Measurements from ENCODE around the gene ACCS.

ACCS gene

DNA sequence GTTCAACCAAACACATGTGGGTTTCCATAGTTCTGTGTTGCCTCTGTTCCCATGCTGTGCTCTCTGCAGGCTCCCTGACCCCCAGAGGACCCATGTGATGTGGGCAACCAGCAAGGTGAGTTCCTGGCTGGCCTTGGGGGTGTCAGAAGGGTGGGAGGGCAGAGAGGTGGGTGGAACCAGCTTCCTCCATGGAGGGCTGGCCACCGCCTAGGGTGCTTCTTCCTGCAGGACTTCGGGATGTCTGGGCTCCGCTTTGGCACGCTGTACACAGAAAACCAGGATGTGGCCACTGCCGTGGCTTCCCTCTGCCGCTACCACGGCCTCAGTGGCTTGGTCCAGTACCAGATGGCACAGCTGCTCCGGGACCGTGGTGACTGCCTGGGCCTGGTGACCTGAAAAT lies 14.9 kb downstream of the ACCS start:
- Histone ChIP-seq H3K79me1 (replicated peaks; ENCODE audit: low read length, poor library complexity, severe bottlenecking) (no peaks in the 10 kb centered on the region), H3K4me2 (ENCODE audit: low read length, poor library complexity, severe bottlenecking) (no peak overlapping the region), H3K9me3 (ENCODE audit: control insufficient read depth, low read length) (no peaks in the 10 kb centered on the region), H4K8ac (ENCODE audit: low read length) (no peak overlapping the region), H3K23ac (ENCODE audit: low read length in 2 of 2) (no peak overlapping the region), H3K4me3 (ENCODE audit: insufficient read depth in 1 of 2, low read depth in 1 of 2, low read length in 2 of 2) (no peak overlapping the region), H3K27me3 (ENCODE audit: control insufficient read depth in 1 of 2, insufficient read depth in 1 of 2, low read length in 2 of 2) (peaks cover 0 to 7% of the 10 kb centered on the region in 2 experiments), H3K14ac (ENCODE audit: low read length in 2 of 2) (no peak overlapping the region), H2BK12ac (ENCODE audit: low read length in 2 of 2) (no peak overlapping the region), H3K36me3 (ENCODE audit: control insufficient read depth in 1 of 2, insufficient read depth in 2 of 2, low read depth in 1 of 2, low read length in 2 of 2) (peaks cover 3 to 76% of the 10 kb centered on the region in 2 experiments), H3K18ac (ENCODE audit: low read depth in 1 of 2, low read length in 2 of 2) (no peak overlapping the region), H2AFZ (ENCODE audit: low read depth, low read length) (no peak overlapping the region), H3K4me1 (ENCODE audit: control insufficient read depth, insufficient read depth, low read depth, low read length) (no peaks in the 10 kb centered on the region), H2AK5ac (ENCODE audit: low read length, severe bottlenecking) (no peak overlapping the region), H4K91ac (ENCODE audit: low read length) (no peak overlapping the region), H3K9ac (ENCODE audit: low read length) (no peak overlapping the region), H3K4ac (ENCODE audit: low read depth in 1 of 2, low read length in 2 of 2) (no peak overlapping the region), H2BK15ac (ENCODE audit: low read depth, poor library complexity, severe bottlenecking) (no peak overlapping the region), H2BK5ac (ENCODE audit: low read depth, low read length, poor library complexity, severe bottlenecking) (no peak overlapping the region), H3K27ac (ENCODE audit: low read length, poor library complexity, severe bottlenecking) (no peak overlapping the region), H2BK120ac (ENCODE audit: low read depth, low read length) (no peak overlapping the region)
- WGBS: 93% methylated on average over 9 of the region's 9 CpGs
- DNase-seq: no peak

DNA sequence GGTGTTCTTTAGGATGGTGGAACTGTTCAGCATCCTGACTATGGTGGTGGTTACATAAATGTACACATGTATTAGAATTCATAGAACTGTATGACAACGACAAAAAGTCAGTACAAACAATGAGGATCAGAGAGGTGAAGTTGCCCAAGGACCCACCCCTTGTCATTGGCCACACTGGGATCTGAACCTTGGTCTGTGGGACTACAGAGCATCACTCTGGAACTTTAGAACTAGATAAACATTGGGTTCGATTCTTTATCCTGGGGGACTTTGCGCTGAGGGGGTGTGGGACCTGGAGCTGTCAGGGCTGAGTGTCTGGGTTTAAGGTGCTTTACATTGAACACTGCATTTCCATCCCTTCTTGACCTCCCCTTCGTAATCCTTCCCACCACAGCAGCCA lies 16.6 kb downstream of the ACCS start:
- Histone ChIP-seq H3K79me1 (replicated peaks; ENCODE audit: low read length, poor library complexity, severe bottlenecking) (no peaks in the 10 kb centered on the region), H3K4ac (ENCODE audit: low read depth in 1 of 2, low read length in 2 of 2) (no peak overlapping the region), H3K36me3 (ENCODE audit: control insufficient read depth in 1 of 2, insufficient read depth in 2 of 2, low read depth in 1 of 2, low read length in 2 of 2) (peaks cover 3 to 62% of the 10 kb centered on the region in 2 experiments), H3K9me3 (ENCODE audit: control insufficient read depth, low read length) (no peaks in the 10 kb centered on the region), H3K27me3 (ENCODE audit: control insufficient read depth in 1 of 2, insufficient read depth in 1 of 2, low read length in 2 of 2) (peaks cover 0 to 7% of the 10 kb centered on the region in 2 experiments), H2BK5ac (ENCODE audit: low read depth, low read length, poor library complexity, severe bottlenecking) (no peak overlapping the region), H3K4me1 (ENCODE audit: control insufficient read depth, insufficient read depth, low read depth, low read length) (no peaks in the 10 kb centered on the region), H2BK15ac (ENCODE audit: low read depth, poor library complexity, severe bottlenecking) (peak overlapping the region; percentile 21), H3K18ac (ENCODE audit: low read depth in 1 of 2, low read length in 2 of 2) (no peak overlapping the region), H3K9ac (ENCODE audit: low read length) (no peak overlapping the region), H2AK5ac (ENCODE audit: low read length, severe bottlenecking) (no peak overlapping the region), H4K8ac (ENCODE audit: low read length) (no peak overlapping the region), H3K4me2 (ENCODE audit: low read length, poor library complexity, severe bottlenecking) (no peak overlapping the region), H3K27ac (ENCODE audit: low read length, poor library complexity, severe bottlenecking) (no peak overlapping the region), H2BK12ac (ENCODE audit: low read length in 2 of 2) (no peak overlapping the region), H2AFZ (ENCODE audit: low read depth, low read length) (no peak overlapping the region), H3K23ac (ENCODE audit: low read length in 2 of 2) (no peak overlapping the region), H2BK120ac (ENCODE audit: low read depth, low read length) (no peak overlapping the region), H4K91ac (ENCODE audit: low read length) (no peak overlapping the region), H3K14ac (ENCODE audit: low read length in 2 of 2) (no peak overlapping the region), H3K4me3 (ENCODE audit: insufficient read depth in 1 of 2, low read depth in 1 of 2, low read length in 2 of 2) (no peak overlapping the region)
- 88% methylated on average over 2 of the region's 4 CpGs for WGBS
- DNase-seq: no peak

DNA sequence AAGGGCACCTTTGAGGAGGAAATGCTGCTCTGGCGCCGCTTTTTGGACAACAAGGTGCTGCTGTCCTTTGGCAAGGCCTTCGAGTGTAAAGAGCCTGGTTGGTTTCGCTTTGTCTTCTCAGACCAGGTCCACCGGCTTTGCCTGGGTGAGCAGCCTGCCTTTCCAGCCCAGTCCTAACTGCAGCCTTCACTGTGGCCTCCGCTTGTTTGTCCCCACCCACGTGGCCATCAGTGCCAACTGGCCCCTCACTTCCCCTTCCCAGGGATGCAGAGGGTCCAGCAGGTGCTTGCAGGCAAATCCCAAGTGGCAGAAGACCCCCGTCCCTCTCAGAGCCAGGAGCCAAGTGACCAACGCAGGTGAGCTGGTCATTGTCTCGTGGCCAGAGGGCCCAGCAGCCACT lies 17.4 kb downstream of the ACCS start:
- Histone ChIP-seq H3K4me3 (ENCODE audit: insufficient read depth in 1 of 2, low read depth in 1 of 2, low read length in 2 of 2) (no peak overlapping the region), H2BK5ac (ENCODE audit: low read depth, low read length, poor library complexity, severe bottlenecking) (no peak overlapping the region), H3K23ac (ENCODE audit: low read length in 2 of 2) (no peak overlapping the region), H4K91ac (ENCODE audit: low read length) (no peak overlapping the region), H2AK5ac (ENCODE audit: low read length, severe bottlenecking) (no peak overlapping the region), H3K14ac (ENCODE audit: low read length in 2 of 2) (no peak overlapping the region), H3K9ac (ENCODE audit: low read length) (no peak overlapping the region), H2BK15ac (ENCODE audit: low read depth, poor library complexity, severe bottlenecking) (no peak overlapping the region), H3K27me3 (ENCODE audit: control insufficient read depth in 1 of 2, insufficient read depth in 1 of 2, low read length in 2 of 2) (peaks cover 0 to 7% of the 10 kb centered on the region in 2 experiments), H2AFZ (ENCODE audit: low read depth, low read length) (no peak overlapping the region), H3K4me2 (ENCODE audit: low read length, poor library complexity, severe bottlenecking) (no peak overlapping the region), H3K9me3 (ENCODE audit: control insufficient read depth, low read length) (no peaks in the 10 kb centered on the region), H3K18ac (ENCODE audit: low read depth in 1 of 2, low read length in 2 of 2) (no peak overlapping the region), H3K79me1 (replicated peaks; ENCODE audit: low read length, poor library complexity, severe bottlenecking) (no peaks in the 10 kb centered on the region), H2BK12ac (ENCODE audit: low read length in 2 of 2) (no peak overlapping the region), H3K4ac (ENCODE audit: low read depth in 1 of 2, low read length in 2 of 2) (no peak overlapping the region), H3K27ac (ENCODE audit: low read length, poor library complexity, severe bottlenecking) (no peak overlapping the region), H2BK120ac (ENCODE audit: low read depth, low read length) (no peak overlapping the region), H4K8ac (ENCODE audit: low read length) (no peak overlapping the region), H3K36me3 (ENCODE audit: control insufficient read depth in 1 of 2, insufficient read depth in 2 of 2, low read depth in 1 of 2, low read length in 2 of 2) (peaks cover 3 to 58% of the 10 kb centered on the region in 2 experiments), H3K4me1 (ENCODE audit: control insufficient read depth, insufficient read depth, low read depth, low read length) (no peaks in the 10 kb centered on the region)
- WGBS: 87% methylated on average over 10 of the region's 10 CpGs
- no peak for DNase-seq

- H3K4me3 ChIP-seq (ENCODE audit: insufficient read depth in 1 of 2, low read depth in 1 of 2, low read length in 2 of 2): no peak overlapping the region
- no peak overlapping the region for H2BK120ac ChIP-seq (ENCODE audit: low read depth, low read length)
- no peak overlapping the region for H3K18ac ChIP-seq (ENCODE audit: low read depth in 1 of 2, low read length in 2 of 2)
- no peak overlapping the region for H2BK12ac ChIP-seq (ENCODE audit: low read length in 2 of 2)
- no peak overlapping the region for H3K23ac ChIP-seq (ENCODE audit: low read length in 2 of 2)
- no peak overlapping the region for H4K8ac ChIP-seq (ENCODE audit: low read length)
- peaks cover 0 to 57% of the 10 kb centered on the region in 2 experiments for H3K36me3 ChIP-seq (ENCODE audit: control insufficient read depth in 1 of 2, insufficient read depth in 2 of 2, low read depth in 1 of 2, low read length in 2 of 2)
- H2AFZ ChIP-seq (ENCODE audit: low read depth, low read length): no peak overlapping the region
- H3K4ac ChIP-seq (ENCODE audit: low read depth in 1 of 2, low read length in 2 of 2): no peak overlapping the region
- no peak overlapping the region for H3K4me2 ChIP-seq (ENCODE audit: low read length, poor library complexity, severe bottlenecking)
- peaks cover 0 to 7% of the 10 kb centered on the region in 2 experiments for H3K27me3 ChIP-seq (ENCODE audit: control insufficient read depth in 1 of 2, insufficient read depth in 1 of 2, low read length in 2 of 2)
- no peaks in the 10 kb centered on the region for H3K79me1 ChIP-seq (replicated peaks; ENCODE audit: low read length, poor library complexity, severe bottlenecking)
- H4K91ac ChIP-seq (ENCODE audit: low read length): no peak overlapping the region
- no peaks in the 10 kb centered on the region for H3K4me1 ChIP-seq (ENCODE audit: control insufficient read depth, insufficient read depth, low read depth, low read length)
- no peaks in the 10 kb centered on the region for H3K9me3 ChIP-seq (ENCODE audit: control insufficient read depth, low read length)
- H2BK15ac ChIP-seq (ENCODE audit: low read depth, poor library complexity, severe bottlenecking): no peak overlapping the region
- H2AK5ac ChIP-seq (ENCODE audit: low read length, severe bottlenecking): no peak overlapping the region
- no peak overlapping the region for H3K27ac ChIP-seq (ENCODE audit: low read length, poor library complexity, severe bottlenecking)
- H3K14ac ChIP-seq (ENCODE audit: low read length in 2 of 2): no peak overlapping the region
- 82% methylated on average over 3 of the region's 5 CpGs for WGBS
- no peak for DNase-seq
- no peak overlapping the region for H2BK5ac ChIP-seq (ENCODE audit: low read depth, low read length, poor library complexity, severe bottlenecking)
- H3K9ac ChIP-seq (ENCODE audit: low read length): no peak overlapping the region
Measured at GRCh38 chr11:44083906-44084305, 17.8 kb downstream of the ACCS start.
